ENCODE data around the gene MGRN1. TPM values are rescaled to one million over a fixed set of nuclear protein-coding genes. Genes with fewer than 3 reads are reported as not detected.

The MGRN1 gene
- 63.6 and 88.7 TPM in 2 replicates for total RNA-seq

DNA sequence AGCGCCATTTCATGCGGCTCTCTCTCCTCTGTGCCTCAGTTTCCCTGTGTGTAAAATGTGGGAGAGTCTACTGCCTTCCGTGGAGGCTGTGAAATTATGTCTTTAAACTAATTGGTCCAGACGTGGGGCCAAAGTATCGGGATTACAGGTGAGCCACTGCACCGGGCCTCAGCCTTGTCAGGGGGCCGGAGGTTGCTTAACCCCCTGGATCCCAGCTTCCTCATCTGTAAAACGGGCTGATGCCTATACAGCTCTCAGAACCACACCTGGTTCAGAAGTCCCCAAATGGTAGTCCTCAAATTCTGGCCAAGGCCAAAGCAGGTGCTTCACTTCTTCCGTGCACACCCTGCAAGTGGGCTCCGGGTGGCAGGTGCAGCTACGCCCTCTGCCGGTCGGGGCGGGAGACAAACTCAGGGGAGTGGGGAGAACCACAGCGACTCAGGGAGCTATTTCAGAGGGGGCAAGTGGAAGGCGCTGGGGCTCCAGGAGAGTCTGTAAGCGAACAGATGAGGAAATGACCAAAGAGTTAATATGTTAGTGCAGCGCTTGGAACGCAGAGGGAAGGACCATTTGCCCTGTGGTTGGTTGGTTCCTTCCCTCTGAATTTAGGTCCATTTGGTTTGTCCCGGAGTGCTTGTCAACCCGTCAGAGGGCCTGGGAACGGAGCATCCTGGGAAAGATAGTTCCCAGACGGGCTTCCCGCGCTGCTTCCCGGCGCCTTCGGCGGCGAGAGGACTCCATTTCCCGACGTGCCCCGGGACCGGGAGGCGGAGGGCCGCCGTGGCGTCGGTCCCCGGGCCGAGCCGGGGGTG is at the start of gene MGRN1:
MGRN1 (plus strand) TSS at position 812 of the 812 bp plus-strand sequence. CDS start 135 bp downstream, outside the sequence.
- Histone ChIP-seq H3K4me3 (ENCODE audit: low read depth, low read length) (peak within 1 kb of the TSS; percentile 93), H3K27me3 (ENCODE audit: control insufficient read depth, insufficient read depth, low read length) (no peaks in the 10 kb centered on the region), H3K36me3 (ENCODE audit: control insufficient read depth, insufficient read depth, low read length) (no peaks in the 10 kb centered on the region)
- peak; percentile 90 for DNase-seq (ENCODE audit: low read depth)
- peak; percentile 97 for TF ChIP-seq CTCF (IDR thresholded peaks at IDR 0.05; ENCODE audit: insufficient read depth, low read length, poor library complexity, severe bottlenecking)

- no peak for DNase-seq (ENCODE audit: low read depth)
- no peaks in the 10 kb centered on the region for H3K36me3 ChIP-seq (ENCODE audit: control insufficient read depth, insufficient read depth, low read length)
- H3K4me3 ChIP-seq (ENCODE audit: low read depth, low read length), result no peak overlapping the region
- H3K27me3 ChIP-seq (ENCODE audit: control insufficient read depth, insufficient read depth, low read length), result peaks cover 4% of the 10 kb centered on the region
- no peak for TF ChIP-seq CTCF (IDR thresholded peaks at IDR 0.05; ENCODE audit: insufficient read depth, low read length, poor library complexity, severe bottlenecking)
Measured at GRCh38 chr16:4574919-4575705, 49.5 kb upstream of the MGRN1 start.

- H3K4me3 ChIP-seq (ENCODE audit: low read depth, low read length), result no peak overlapping the region
Measured at GRCh38 chr16:4576008-4576407, 48.6 kb upstream of the MGRN1 start.

DNA sequence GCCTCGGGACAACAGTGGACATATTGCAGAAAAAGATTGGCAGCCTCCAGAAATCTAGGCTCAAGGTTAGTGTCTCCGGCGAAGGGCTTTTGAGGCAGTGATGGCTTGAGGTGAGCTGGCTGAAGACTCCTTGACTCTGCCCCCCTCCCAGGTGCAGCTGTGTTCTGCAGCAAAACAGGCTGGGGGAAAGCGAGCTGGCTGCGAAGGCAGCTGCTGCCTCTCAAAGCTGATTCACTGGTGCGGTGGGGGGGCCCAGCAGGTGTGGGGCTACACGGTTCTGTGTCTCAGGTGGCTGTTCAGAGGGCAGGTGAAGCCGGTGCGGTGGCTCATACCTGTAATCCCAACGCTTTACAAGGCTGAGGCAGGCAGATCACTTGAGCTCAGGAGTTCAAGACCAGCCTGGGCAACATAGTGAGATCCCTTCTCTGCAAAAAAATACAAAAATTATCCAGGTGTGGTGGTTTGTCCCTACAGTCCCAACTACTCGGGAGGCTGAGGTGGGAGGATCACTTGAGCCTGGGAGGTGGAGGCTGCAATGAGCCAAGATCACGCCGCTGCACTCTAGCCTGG is 45.6 kb upstream of the MGRN1 start:
- TF ChIP-seq CTCF (IDR thresholded peaks at IDR 0.05; ENCODE audit: insufficient read depth, low read length, poor library complexity, severe bottlenecking), result no peak
- H3K27me3 ChIP-seq (ENCODE audit: control insufficient read depth, insufficient read depth, low read length), result no peaks in the 10 kb centered on the region
- no peaks in the 10 kb centered on the region for H3K36me3 ChIP-seq (ENCODE audit: control insufficient read depth, insufficient read depth, low read length)
- DNase-seq (ENCODE audit: low read depth), result no peak
- no peak overlapping the region for H3K4me3 ChIP-seq (ENCODE audit: low read depth, low read length)

More at GRCh38 chr16:4576008-4576407, 48.6 kb upstream of the MGRN1 start:
- H3K27me3 ChIP-seq (ENCODE audit: control insufficient read depth, insufficient read depth, low read length), result peaks cover 3% of the 10 kb centered on the region
- no peak for TF ChIP-seq CTCF (IDR thresholded peaks at IDR 0.05; ENCODE audit: insufficient read depth, low read length, poor library complexity, severe bottlenecking)
- DNase-seq (ENCODE audit: low read depth), result no peak
- no peaks in the 10 kb centered on the region for H3K36me3 ChIP-seq (ENCODE audit: control insufficient read depth, insufficient read depth, low read length)

DNA sequence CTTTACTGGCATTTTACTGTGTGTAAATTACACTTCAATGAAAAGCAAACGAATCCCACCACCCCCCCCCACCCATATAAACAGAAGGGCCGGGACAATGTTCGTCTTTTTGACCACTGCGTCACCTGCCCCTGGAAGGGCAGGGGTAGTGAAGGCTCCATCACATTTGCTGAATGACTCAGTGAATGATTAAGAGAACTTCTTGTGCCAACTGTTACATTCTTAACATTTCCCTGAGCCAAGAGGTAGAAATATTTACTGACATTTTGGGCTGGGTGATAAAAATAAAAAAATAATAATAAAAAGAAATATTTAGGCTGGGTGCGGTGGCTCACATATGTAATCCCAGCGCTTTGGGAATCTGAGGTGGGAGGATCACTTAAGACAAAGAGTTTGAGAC is 44.4 kb upstream of the MGRN1 start:
- H3K27me3 ChIP-seq (ENCODE audit: control insufficient read depth, insufficient read depth, low read length), result no peaks in the 10 kb centered on the region
- no peaks in the 10 kb centered on the region for H3K36me3 ChIP-seq (ENCODE audit: control insufficient read depth, insufficient read depth, low read length)
- TF ChIP-seq CTCF (IDR thresholded peaks at IDR 0.05; ENCODE audit: insufficient read depth, low read length, poor library complexity, severe bottlenecking), result no peak
- no peak for DNase-seq (ENCODE audit: low read depth)
- no peak overlapping the region for H3K4me3 ChIP-seq (ENCODE audit: low read depth, low read length)

Measured in kidney epithelial cell (primary cell).